Endothelial cell of umbilical vein (primary cell): ENCODE data around the gene EBI3. TPM values are rescaled to one million over a fixed set of nuclear protein-coding genes. Genes with fewer than 3 reads are reported as not detected.

Experiments used
- BruUV-seq: library from RNA; stranded (reverse); fragments of 400-500 nt; replicated peaks from 2 replicates; lab custom pipeline; 2021; lab: Mats Ljungman, UMichigan
- CTCF ChIA-PET: fragments of 300-600, 350-600 bp; sonication (Branson Sonifier 250); formaldehyde crosslinking; loops from one replicate; lab custom pipeline; 2021; ENCODE audit warnings: antibody characterized with exemption, inconsistent platforms; lab: Charles Lee
- POLR2A ChIA-PET: fragments of 300-600, 350-600 bp; sonication (Branson Sonifier 250); formaldehyde crosslinking; loops from one replicate; lab custom pipeline; 2021; ENCODE audit warnings: antibody characterized with exemption, inconsistent platforms; lab: Charles Lee
- DNase-seq: peaks from one replicate; pipeline ENCODE4 v3.0.0-alpha.2; 2011; ENCODE audit warnings: low read depth, low spot score
- FAIRE-seq: peaks from 2 replicates; lab custom pipeline; 2011; peaks lifted over from hg19 to GRCh38; lab: Jason Lieb, UNC
- H2AFZ ChIP-seq: 2 replicates; pipeline ENCODE4 v1.6.0; 2012; ENCODE audit warnings: low read depth, low read length, control low read depth, inconsistent platforms
- H3K27ac ChIP-seq: 2 replicates; pipeline ENCODE4 v1.5.1; 2011; ENCODE audit warnings: low read depth, mild to moderate bottlenecking, control low read depth, low read length, moderate library complexity; ENCODE audit not compliant: insufficient read depth
- H3K27me3 ChIP-seq, 2 experiments: 2 replicates each; pipeline versions ENCODE4 v1.6.0 to v1.6.1; 2011; ENCODE audit warnings: low read length in 2 of 2, mixed read lengths in 1 of 2; ENCODE audit not compliant: control insufficient read depth in 2 of 2, insufficient read depth in 2 of 2
- H3K36me3 ChIP-seq, 2 experiments: 2 replicates in 1 of 2; 3 replicates in 1 of 2; pipeline ENCODE4 v1.5.1; 2011; ENCODE audit warnings: low read length in 2 of 2, mild to moderate bottlenecking in 1 of 2, moderate library complexity in 1 of 2; ENCODE audit not compliant: control insufficient read depth in 2 of 2, insufficient read depth in 2 of 2; ENCODE audit errors: extremely low read depth in 1 of 2
- H3K4me1 ChIP-seq: 3 replicates; pipeline ENCODE4 v1.5.1; 2011; ENCODE audit warnings: mild to moderate bottlenecking, low read length; ENCODE audit not compliant: control insufficient read depth, insufficient read depth; ENCODE audit errors: extremely low read depth
- H3K4me2 ChIP-seq: 2 replicates; pipeline ENCODE4 v1.6.1; 2011; ENCODE audit warnings: low read length, control low read depth, mixed read lengths; ENCODE audit not compliant: insufficient read depth
- H3K4me3 ChIP-seq, 3 experiments: fragments of 200-600 bp in 1 of 3; sonication (generic), shearing (Covaris generic) in 1 of 3; replicated peaks in 1 of 3; 2 replicates each; pipeline ENCODE4 v1.5.1; 2011 to 2016; ENCODE audit warnings: control low read depth in 3 of 3, low read length in 3 of 3, mild to moderate bottlenecking in 2 of 3, inconsistent platforms in 1 of 3, low read depth in 1 of 3, moderate library complexity in 1 of 3; ENCODE audit not compliant: insufficient read depth in 1 of 3
- H3K79me2 ChIP-seq: 2 replicates; pipeline ENCODE4 v1.6.0; 2012; ENCODE audit warnings: low read length, inconsistent platforms; ENCODE audit not compliant: control insufficient read depth, insufficient read depth
- H3K9ac ChIP-seq: replicated peaks from 2 replicates; pipeline ENCODE3; 2011; ENCODE audit warnings: low read length, control low read depth; ENCODE audit not compliant: insufficient read depth; ENCODE audit errors: extremely low read depth
- H3K9me1 ChIP-seq: replicated peaks from 3 replicates; pipeline ENCODE4 v1.6.0; 2011; ENCODE audit warnings: mild to moderate bottlenecking, low read length; ENCODE audit not compliant: control insufficient read depth, insufficient read depth; ENCODE audit errors: extremely low read depth
- H3K9me3 ChIP-seq: replicated peaks from 2 replicates; pipeline ENCODE4 v1.5.1; 2012; ENCODE audit warnings: low read length, inconsistent platforms; ENCODE audit not compliant: control insufficient read depth, insufficient read depth
- H4K20me1 ChIP-seq: replicated peaks from 2 replicates; pipeline ENCODE3; 2011; ENCODE audit warnings: mild to moderate bottlenecking, low read length; ENCODE audit not compliant: control insufficient read depth, insufficient read depth; ENCODE audit errors: extremely low read depth
- EZH2 ChIP-seq: IDR thresholded peaks from 2 replicates; pipeline ENCODE4 v1.6.1; 2012; ENCODE audit warnings: borderline replicate concordance, low read depth, mild to moderate bottlenecking, moderate library complexity, low read length, inconsistent platforms; ENCODE audit not compliant: severe bottlenecking
- FOS ChIP-seq: IDR thresholded peaks from 2 replicates; pipeline ENCODE4 v1.6.1; 2011; ENCODE audit warnings: mild to moderate bottlenecking, low read length, moderate library complexity, borderline replicate concordance; ENCODE audit not compliant: insufficient read depth
- GATA2 ChIP-seq: IDR thresholded peaks from 2 replicates; pipeline ENCODE4 v1.7.0; 2011; ENCODE audit warnings: low read depth, mild to moderate bottlenecking, moderate library complexity, mixed read lengths, low read length; ENCODE audit not compliant: insufficient read length, insufficient read depth
- JUN ChIP-seq: IDR thresholded peaks from 2 replicates; pipeline ENCODE4 v1.6.1; 2011; ENCODE audit warnings: borderline replicate concordance, low read depth; ENCODE audit not compliant: insufficient read length, insufficient read depth
- MYC ChIP-seq: IDR thresholded peaks from one replicate; pipeline ENCODE4 v1.6.1; 2011; ENCODE audit warnings: mild to moderate bottlenecking, low read depth, low read length
- POLR2A ChIP-seq: IDR thresholded peaks from 2 replicates; pipeline ENCODE4 v1.6.1; 2012; ENCODE audit warnings: low read depth, mild to moderate bottlenecking, control low read depth, low read length
- POLR2AphosphoS5 ChIP-seq: IDR thresholded peaks from 2 replicates; pipeline ENCODE4 v1.6.1; 2012; ENCODE audit warnings: low read depth, mild to moderate bottlenecking, control low read depth, low read length, moderate library complexity; ENCODE audit not compliant: insufficient read depth
- dilution Hi-C: fragments of 300-500 bp; cut with MboI; formaldehyde crosslinking; loops from one replicate; pipeline ENCODE4 v1.15.0; 2019; ENCODE audit warnings: low sequenced_read_pairs; ENCODE audit not compliant: extremely low pct_ligation_motif_present
- intact Hi-C: fragments of 100-400 bp; cut with micrococcal nuclease; formaldehyde crosslinking; loops from one replicate; pipeline ENCODE4 v1.10.0; 2022
- polyA plus RNA-seq, 4 experiments: library from polyadenylated mRNA; depleted of rRNA in 3 of 4; stranded (reverse) in 3 of 4; unstranded in 1 of 4; fragments of >200 nt; gene quantifications; 2 replicates each; pipeline versions ENCODE4 v1.2.1 to v1.2.3, GENCODE V29; 2011 to 2012; ENCODE audit warnings: missing spikeins in 1 of 4
- total RNA-seq: library from RNA; stranded (reverse); gene quantifications from 2 replicates; pipeline ENCODE4 v1.2.3, GENCODE V29; 2021
- TF ChIP-seq, protein P1 (sequence below), 2 donors: IDR thresholded peaks; 1 replicate in 1 of 2; 2 replicates in 1 of 2; pipeline ENCODE4 v1.5.1; 2011; ENCODE audit warnings: low read length in 2 of 2, mild to moderate bottlenecking in 2 of 2, moderate library complexity in 2 of 2, control low read depth in 1 of 2, inconsistent platforms in 1 of 2, low read depth in 1 of 2; ENCODE audit not compliant: insufficient read depth in 1 of 2; ENCODE audit errors: extremely low read depth in 1 of 2
- TF ChIP-seq, protein P2 (sequence below): IDR thresholded peaks from 2 replicates; pipeline ENCODE4 v1.6.1; 2011; ENCODE audit not compliant: insufficient read depth, insufficient read length

The EBI3 gene
- total and polyA plus RNA-seq, 2 donors (not counting 3 experiments of a cell fraction or from before 2014, with no cell fraction given) = 0.29 to 1.0 TPM

DNA sequence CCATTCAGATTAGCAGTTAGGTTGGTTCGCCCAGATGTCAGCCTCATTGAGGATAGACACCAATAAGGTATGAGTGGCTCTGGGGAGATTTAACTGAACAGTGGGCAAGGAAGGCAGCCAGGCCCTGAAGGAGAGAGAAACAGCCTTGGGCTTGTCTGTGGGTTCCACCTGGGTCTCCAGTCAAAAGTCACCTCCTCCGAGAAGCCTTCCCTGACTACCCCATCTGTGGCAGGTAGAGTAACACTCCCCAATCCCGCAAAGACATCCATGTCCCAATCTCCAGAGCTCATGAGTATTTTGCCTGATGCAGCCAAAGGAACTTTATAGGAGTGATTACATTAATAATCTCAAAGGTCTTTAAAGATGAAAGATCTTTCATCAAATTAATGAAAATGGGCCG, 9.5 kb downstream of the EBI3 start:
- intact Hi-C loops (no loop called here), dilution Hi-C loops (no loop called here)
- CTCF ChIA-PET = no interaction called here
- Histone ChIP-seq H3K36me3 (no peaks in the 10 kb centered on the region), H3K9me3 (no peaks in the 10 kb centered on the region), H3K4me1 (no peaks in the 10 kb centered on the region), H3K79me2 (no peaks in the 10 kb centered on the region), H3K9ac (no peak overlapping the region), H3K27me3 (no peaks in the 10 kb centered on the region), H3K4me3 (no peak overlapping the region), H4K20me1 (no peaks in the 10 kb centered on the region), H2AFZ (no peak overlapping the region), H3K4me2 (no peak overlapping the region), H3K9me1 (no peaks in the 10 kb centered on the region), H3K27ac (no peak overlapping the region)
- BruUV-seq = no TSS peak
- FAIRE-seq (no peak), DNase-seq (no peak)
- no peak for TF ChIP-seq POLR2A
- no peak for TF ChIP-seq POLR2AphosphoS5
- TF ChIP-seq JUN = no peak
- no peak for TF ChIP-seq MYC
- TF ChIP-seq EZH2 = no peak
- no peak for TF ChIP-seq GATA2
- TF ChIP-seq, protein P1, sequence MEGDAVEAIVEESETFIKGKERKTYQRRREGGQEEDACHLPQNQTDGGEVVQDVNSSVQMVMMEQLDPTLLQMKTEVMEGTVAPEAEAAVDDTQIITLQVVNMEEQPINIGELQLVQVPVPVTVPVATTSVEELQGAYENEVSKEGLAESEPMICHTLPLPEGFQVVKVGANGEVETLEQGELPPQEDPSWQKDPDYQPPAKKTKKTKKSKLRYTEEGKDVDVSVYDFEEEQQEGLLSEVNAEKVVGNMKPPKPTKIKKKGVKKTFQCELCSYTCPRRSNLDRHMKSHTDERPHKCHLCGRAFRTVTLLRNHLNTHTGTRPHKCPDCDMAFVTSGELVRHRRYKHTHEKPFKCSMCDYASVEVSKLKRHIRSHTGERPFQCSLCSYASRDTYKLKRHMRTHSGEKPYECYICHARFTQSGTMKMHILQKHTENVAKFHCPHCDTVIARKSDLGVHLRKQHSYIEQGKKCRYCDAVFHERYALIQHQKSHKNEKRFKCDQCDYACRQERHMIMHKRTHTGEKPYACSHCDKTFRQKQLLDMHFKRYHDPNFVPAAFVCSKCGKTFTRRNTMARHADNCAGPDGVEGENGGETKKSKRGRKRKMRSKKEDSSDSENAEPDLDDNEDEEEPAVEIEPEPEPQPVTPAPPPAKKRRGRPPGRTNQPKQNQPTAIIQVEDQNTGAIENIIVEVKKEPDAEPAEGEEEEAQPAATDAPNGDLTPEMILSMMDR (IDR thresholded peaks at IDR 0.05; ENCODE audit: extremely low read depth in 1 of 2, insufficient read depth in 1 of 2, low read depth in 1 of 2, low read length in 2 of 2) = no peak
- TF ChIP-seq, protein P2, sequence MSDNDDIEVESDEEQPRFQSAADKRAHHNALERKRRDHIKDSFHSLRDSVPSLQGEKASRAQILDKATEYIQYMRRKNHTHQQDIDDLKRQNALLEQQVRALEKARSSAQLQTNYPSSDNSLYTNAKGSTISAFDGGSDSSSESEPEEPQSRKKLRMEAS = no peak
- TF ChIP-seq FOS = no peak
- POLR2A ChIA-PET = no interaction called here
